AG09309 (cell line): ENCODE data around the gene PRKCA.

ENCODE experiments used
- DNase-seq: peaks from one replicate; pipeline ENCODE4 v3.0.0-alpha.2; 2010; ENCODE audit warnings: low read depth
- H3K4me3 ChIP-seq: 2 replicates; pipeline ENCODE4 v1.5.1; 2011; ENCODE audit warnings: mild to moderate bottlenecking, low read depth, low read length, moderate library complexity; ENCODE audit not compliant: control insufficient read depth
- CTCF ChIP-seq: IDR thresholded peaks from 2 replicates; pipeline ENCODE4 v1.5.1; 2011; ENCODE audit warnings: mild to moderate bottlenecking, low read depth, low read length, inconsistent platforms; ENCODE audit not compliant: insufficient read depth, control insufficient read depth; ENCODE audit errors: missing control alignments

The PRKCA gene

GRCh38 chr17:66860204-66860603, 557.8 kb downstream of the PRKCA start:
- no peak overlapping the region for H3K4me3 ChIP-seq
- no peak for DNase-seq
- TF ChIP-seq CTCF: no peak
